ENCODE results near the gene COX7A2L.

COX7A2L gene

GRCh38 chr2:42315844-42316470 is 45.1 kb downstream of the COX7A2L start:
- no peak for DNase-seq

GRCh38 chr2:42314892-42315468 is 46.0 kb downstream of the COX7A2L start:
- DNase-seq, result no peak

- no peak for DNase-seq
These were observed 48.9 kb downstream of the COX7A2L start for GRCh38 chr2:42312106-42312505.

GRCh38 chr2:42310007-42310515 is 51.0 kb downstream of the COX7A2L start:
- DNase-seq, result no peak

- DNase-seq, result no peak
These were observed 51.7 kb downstream of the COX7A2L start for GRCh38 chr2:42309366-42309765.

- DNase-seq, result no peak
These were observed 53.8 kb downstream of the COX7A2L start for GRCh38 chr2:42307180-42307579.

- DNase-seq, result no peak
These were observed 56.8 kb downstream of the COX7A2L start for GRCh38 chr2:42304059-42304713.

GRCh38 chr2:42303252-42303651 is 57.8 kb downstream of the COX7A2L start:
- DNase-seq, result no peak

GRCh38 chr2:42300527-42300926 is 60.5 kb downstream of the COX7A2L start:
- DNase-seq, result no peak

All from stimulated activated CD4-positive, alpha-beta T cell treated with anti-CD3 and anti-CD28 coated beads, Interleukin-2, amount 100 ng/mL, for 48 hours (primary cell).